Measurements from ENCODE around the gene SMG5. TPM values are rescaled to one million over a fixed set of nuclear protein-coding genes. Genes with fewer than 3 reads are reported as not detected.

The SMG5 gene
- total RNA-seq, 1 donor from 2014 or later, result 57.7 TPM

DNA sequence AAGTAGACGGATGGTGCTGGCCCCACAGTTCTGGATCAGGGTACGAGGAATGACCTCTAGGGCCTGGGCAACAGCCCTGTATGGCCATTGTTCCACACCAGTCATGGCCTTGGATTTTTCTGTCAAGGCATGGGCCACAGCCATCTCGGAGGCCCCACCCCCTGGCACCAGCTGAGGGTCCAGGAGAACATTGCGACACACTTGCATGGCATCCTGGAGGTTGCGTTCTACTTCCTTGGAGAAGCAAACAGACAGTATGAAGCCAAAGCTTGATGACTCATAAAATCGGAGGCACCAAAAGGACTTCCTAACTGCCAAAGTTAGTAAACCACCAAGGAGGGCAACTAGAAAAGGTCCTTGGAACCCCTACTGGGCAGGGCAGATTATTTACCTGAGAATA lies 28.3 kb upstream of the SMG5 start:
- Histone ChIP-seq H3K4me1 (no peaks in the 10 kb centered on the region), H3K4me3 (no peak overlapping the region), H3K27ac (no peak overlapping the region), H3K9me3 (no peaks in the 10 kb centered on the region), H3K36me3 (peaks cover 11 to 95% of the 10 kb centered on the region in 2 donors), H3K27me3 (no peaks in the 10 kb centered on the region)
- no peak for TF ChIP-seq POLR2A (IDR thresholded peaks at IDR 0.05)
- no peak for TF ChIP-seq POLR2AphosphoS5 (IDR thresholded peaks at IDR 0.05; ENCODE audit: insufficient read depth in 1 of 2, low read depth in 1 of 2)
- TF ChIP-seq, protein P1, sequence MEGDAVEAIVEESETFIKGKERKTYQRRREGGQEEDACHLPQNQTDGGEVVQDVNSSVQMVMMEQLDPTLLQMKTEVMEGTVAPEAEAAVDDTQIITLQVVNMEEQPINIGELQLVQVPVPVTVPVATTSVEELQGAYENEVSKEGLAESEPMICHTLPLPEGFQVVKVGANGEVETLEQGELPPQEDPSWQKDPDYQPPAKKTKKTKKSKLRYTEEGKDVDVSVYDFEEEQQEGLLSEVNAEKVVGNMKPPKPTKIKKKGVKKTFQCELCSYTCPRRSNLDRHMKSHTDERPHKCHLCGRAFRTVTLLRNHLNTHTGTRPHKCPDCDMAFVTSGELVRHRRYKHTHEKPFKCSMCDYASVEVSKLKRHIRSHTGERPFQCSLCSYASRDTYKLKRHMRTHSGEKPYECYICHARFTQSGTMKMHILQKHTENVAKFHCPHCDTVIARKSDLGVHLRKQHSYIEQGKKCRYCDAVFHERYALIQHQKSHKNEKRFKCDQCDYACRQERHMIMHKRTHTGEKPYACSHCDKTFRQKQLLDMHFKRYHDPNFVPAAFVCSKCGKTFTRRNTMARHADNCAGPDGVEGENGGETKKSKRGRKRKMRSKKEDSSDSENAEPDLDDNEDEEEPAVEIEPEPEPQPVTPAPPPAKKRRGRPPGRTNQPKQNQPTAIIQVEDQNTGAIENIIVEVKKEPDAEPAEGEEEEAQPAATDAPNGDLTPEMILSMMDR (IDR thresholded peaks at IDR 0.05), result no peak
- no peak for DNase-seq (ENCODE audit: extremely low spot score in 2 of 2)
- intact Hi-C loops (cut with DNase I), result no loop called here

DNA sequence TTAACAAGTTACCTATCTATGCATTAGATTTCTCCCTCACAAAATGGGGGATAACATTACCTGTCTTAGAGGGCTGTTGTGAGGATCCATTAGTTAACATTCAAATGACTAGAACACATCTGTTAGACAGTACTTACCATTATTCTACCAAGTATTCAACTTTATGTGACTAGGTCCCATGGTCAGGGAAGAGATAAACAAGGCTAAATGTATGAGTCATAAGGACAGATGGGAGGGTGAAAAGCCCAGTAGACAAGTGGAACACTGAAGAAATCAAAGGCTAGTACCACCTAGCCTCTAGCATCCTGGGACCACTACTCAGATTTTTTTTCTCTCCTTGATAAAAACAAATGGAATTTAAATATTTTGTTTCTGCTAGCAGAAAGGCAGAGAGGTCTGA lies 25.5 kb upstream of the SMG5 start:
- intact Hi-C loops (cut with DNase I), result no loop called here
- no peaks in the 10 kb centered on the region for H3K4me1 ChIP-seq
- DNase-seq (ENCODE audit: extremely low spot score in 2 of 2), result no peak
- H3K27me3 ChIP-seq, result no peaks in the 10 kb centered on the region
- H3K4me3 ChIP-seq, result no peak overlapping the region
- H3K27ac ChIP-seq, result peak overlapping the region; percentile 24
- H3K36me3 ChIP-seq, result peaks cover 11 to 67% of the 10 kb centered on the region in 2 donors
- H3K9me3 ChIP-seq, result no peaks in the 10 kb centered on the region
- TF ChIP-seq POLR2AphosphoS5 (IDR thresholded peaks at IDR 0.05; ENCODE audit: insufficient read depth in 1 of 2, low read depth in 1 of 2) (no peak), POLR2A (IDR thresholded peaks at IDR 0.05) (no peak)
- TF ChIP-seq, protein P1 (IDR thresholded peaks at IDR 0.05), result no peak

GRCh38 chr1:156305215-156305614 lies 22.6 kb upstream of the SMG5 start:
- H3K9me3 ChIP-seq, result no peaks in the 10 kb centered on the region
- TF ChIP-seq POLR2A (IDR thresholded peaks at IDR 0.05) (no peak), POLR2AphosphoS5 (IDR thresholded peaks at IDR 0.05; ENCODE audit: insufficient read depth in 1 of 2, low read depth in 1 of 2) (no peak)
- TF ChIP-seq, protein P1 (IDR thresholded peaks at IDR 0.05), result no peak
- no peak overlapping the region for H3K4me3 ChIP-seq
- no peaks in the 10 kb centered on the region for H3K27me3 ChIP-seq
- intact Hi-C loops (cut with DNase I), result no loop called here
- peaks cover 2 to 38% of the 10 kb centered on the region in 2 donors for H3K36me3 ChIP-seq
- H3K27ac ChIP-seq, result no peak overlapping the region
- no peaks in the 10 kb centered on the region for H3K4me1 ChIP-seq
- DNase-seq (ENCODE audit: extremely low spot score in 2 of 2), result no peak

DNA sequence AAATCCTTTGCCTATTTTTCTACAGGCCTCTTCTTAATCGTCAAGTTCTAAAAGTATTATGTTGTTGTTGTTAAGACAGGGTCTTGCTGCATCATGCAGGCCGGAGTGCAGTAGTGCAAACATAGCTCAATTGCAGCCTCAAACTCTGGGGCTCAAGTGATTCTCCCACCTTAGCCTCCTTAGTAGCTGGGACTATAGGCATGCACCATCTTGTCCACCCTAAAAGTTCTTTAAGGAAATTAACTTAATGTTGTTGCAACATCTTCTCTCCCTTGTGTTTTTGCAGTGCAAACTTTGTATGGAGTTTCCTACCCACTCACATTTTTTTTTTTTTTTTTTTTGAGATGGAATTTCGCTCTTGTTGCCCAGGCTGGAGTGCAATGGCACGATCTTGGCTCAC lies 20.6 kb upstream of the SMG5 start:
- no peak overlapping the region for H3K27ac ChIP-seq
- H3K9me3 ChIP-seq, result no peaks in the 10 kb centered on the region
- TF ChIP-seq POLR2AphosphoS5 (IDR thresholded peaks at IDR 0.05; ENCODE audit: insufficient read depth in 1 of 2, low read depth in 1 of 2) (no peak), POLR2A (IDR thresholded peaks at IDR 0.05) (no peak)
- TF ChIP-seq, protein P1 (IDR thresholded peaks at IDR 0.05), result no peak
- no peak for DNase-seq (ENCODE audit: extremely low spot score in 2 of 2)
- no peaks in the 10 kb centered on the region for H3K4me1 ChIP-seq
- H3K27me3 ChIP-seq, result no peaks in the 10 kb centered on the region
- no peak overlapping the region for H3K4me3 ChIP-seq
- intact Hi-C loops (cut with DNase I), result no loop called here
- peaks cover 0 to 18% of the 10 kb centered on the region in 2 donors for H3K36me3 ChIP-seq

GRCh38 chr1:156298852-156299357 lies 16.3 kb upstream of the SMG5 start, which contains the start of gene VHLL:
VHLL (minus strand) TSS chr1:156299307; CDS start chr1:156299189, 118 bp downstream.
- Histone ChIP-seq H3K27ac (no peak within 1 kb of the TSS), H3K27me3 (no peaks in the 10 kb centered on the region), H3K36me3 (no peaks in the 10 kb centered on the region), H3K4me3 (no peak within 1 kb of the TSS), H3K9me3 (no peaks in the 10 kb centered on the region), H3K4me1 (peaks cover 13% of the 10 kb centered on the region)
- no peak for DNase-seq (ENCODE audit: extremely low spot score in 2 of 2)
- intact Hi-C loops (cut with DNase I), result no loop called here
- TF ChIP-seq POLR2A (IDR thresholded peaks at IDR 0.05) (no peak), POLR2AphosphoS5 (IDR thresholded peaks at IDR 0.05; ENCODE audit: insufficient read depth in 1 of 2, low read depth in 1 of 2) (no peak)
- TF ChIP-seq, protein P1 (IDR thresholded peaks at IDR 0.05), result no peak

Data from vagina (tissue), 2 donors.